Nephron (organoid): ENCODE measurements around the gene PCK2.

Experiments used
- H3K27ac Mint-ChIP-seq, 3 experiments: 2 replicates each; pipeline ENCODE4 v1.8.0; 2020; ENCODE audit warnings: mixed read lengths in 3 of 3, mild to moderate bottlenecking in 2 of 3, moderate library complexity in 1 of 3
- H3K27me3 Mint-ChIP-seq: 2 replicates; pipeline ENCODE4 v1.8.0; 2021; ENCODE audit warnings: low read depth, mild to moderate bottlenecking, moderate library complexity, mixed read lengths
- H3K36me3 Mint-ChIP-seq: 2 replicates; pipeline ENCODE4 v1.8.0; 2020; ENCODE audit warnings: low read depth, mixed read lengths
- H3K4me1 Mint-ChIP-seq: 2 replicates; pipeline ENCODE4 v1.8.0; 2020; ENCODE audit warnings: mixed read lengths
- H3K4me3 Mint-ChIP-seq, 3 experiments: 2 replicates each; pipeline ENCODE4 v1.8.0; 2020; ENCODE audit warnings: mild to moderate bottlenecking in 3 of 3, mixed read lengths in 3 of 3, moderate library complexity in 2 of 3
- H3K9me3 Mint-ChIP-seq: 2 replicates; pipeline ENCODE4 v1.8.0; 2020; ENCODE audit warnings: mixed read lengths
- TF ChIP-seq, protein P1 (sequence below), 3 experiments: fragments of 200-600 bp; sonication (generic); IDR thresholded peaks; one replicate each; pipeline ENCODE4 v1.5.0; 2021; ENCODE audit warnings: antibody characterized with exemption in 3 of 3; ENCODE audit not compliant: unreplicated experiment in 3 of 3

The PCK2 gene

DNA sequence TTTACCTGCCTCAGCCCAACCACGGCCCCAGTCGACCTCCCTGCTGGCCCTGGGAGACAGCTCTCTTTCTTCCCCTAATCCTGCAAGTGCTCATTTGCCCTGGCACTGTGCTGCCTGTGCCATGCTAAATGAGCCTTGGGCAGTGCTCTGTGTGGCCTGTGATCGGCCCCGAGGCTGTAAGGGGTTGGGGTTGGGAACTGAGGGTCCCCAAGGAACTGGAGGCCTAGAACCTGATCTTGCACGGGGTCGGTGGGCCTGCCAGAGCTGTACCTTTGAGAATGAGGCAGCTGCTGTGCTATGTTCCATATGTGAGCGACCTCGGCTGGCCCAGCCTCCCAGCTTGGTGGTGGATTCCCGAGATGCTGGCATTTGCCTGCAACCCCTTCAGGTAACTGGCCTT is 56.0 kb downstream of the PCK2 start:
- TF ChIP-seq, protein P1, sequence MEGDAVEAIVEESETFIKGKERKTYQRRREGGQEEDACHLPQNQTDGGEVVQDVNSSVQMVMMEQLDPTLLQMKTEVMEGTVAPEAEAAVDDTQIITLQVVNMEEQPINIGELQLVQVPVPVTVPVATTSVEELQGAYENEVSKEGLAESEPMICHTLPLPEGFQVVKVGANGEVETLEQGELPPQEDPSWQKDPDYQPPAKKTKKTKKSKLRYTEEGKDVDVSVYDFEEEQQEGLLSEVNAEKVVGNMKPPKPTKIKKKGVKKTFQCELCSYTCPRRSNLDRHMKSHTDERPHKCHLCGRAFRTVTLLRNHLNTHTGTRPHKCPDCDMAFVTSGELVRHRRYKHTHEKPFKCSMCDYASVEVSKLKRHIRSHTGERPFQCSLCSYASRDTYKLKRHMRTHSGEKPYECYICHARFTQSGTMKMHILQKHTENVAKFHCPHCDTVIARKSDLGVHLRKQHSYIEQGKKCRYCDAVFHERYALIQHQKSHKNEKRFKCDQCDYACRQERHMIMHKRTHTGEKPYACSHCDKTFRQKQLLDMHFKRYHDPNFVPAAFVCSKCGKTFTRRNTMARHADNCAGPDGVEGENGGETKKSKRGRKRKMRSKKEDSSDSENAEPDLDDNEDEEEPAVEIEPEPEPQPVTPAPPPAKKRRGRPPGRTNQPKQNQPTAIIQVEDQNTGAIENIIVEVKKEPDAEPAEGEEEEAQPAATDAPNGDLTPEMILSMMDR (IDR thresholded peaks at IDR 0.05; ENCODE audit: unreplicated experiment in 3 of 3), result no peak
- Mint-ChIP-seq H3K4me3 (peak overlapping the region; percentile 50 to 98 (median 81)), H3K27me3 (no peaks in the 10 kb centered on the region), H3K4me1 (peaks cover 18% of the 10 kb centered on the region), H3K27ac (no peak overlapping the region), H3K9me3 (no peaks in the 10 kb centered on the region), H3K36me3 (peaks cover 32% of the 10 kb centered on the region)

DNA sequence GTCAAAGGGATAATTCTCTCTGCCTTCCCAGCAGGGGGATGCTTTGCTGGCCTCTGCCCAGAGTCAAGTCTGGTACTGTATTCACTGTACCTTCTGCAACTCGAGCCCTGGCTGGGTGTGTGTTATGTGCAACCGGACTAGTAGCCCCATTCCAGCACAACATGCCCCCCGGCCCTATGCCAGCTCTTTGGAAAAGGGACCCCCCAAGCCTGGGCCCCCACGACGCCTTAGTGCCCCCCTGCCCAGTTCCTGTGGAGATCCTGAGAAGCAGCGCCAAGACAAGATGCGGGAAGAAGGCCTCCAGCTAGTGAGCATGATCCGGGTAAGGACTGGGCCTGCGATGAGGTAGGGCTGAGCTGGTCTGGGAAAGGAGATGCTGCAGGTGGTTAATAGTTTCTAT is 56.5 kb downstream of the PCK2 start:
- TF ChIP-seq, protein P1 (IDR thresholded peaks at IDR 0.05; ENCODE audit: unreplicated experiment in 3 of 3), result no peak
- Mint-ChIP-seq H3K27me3 (no peaks in the 10 kb centered on the region), H3K4me3 (peak overlapping the region; percentile 27 to 98 (median 81)), H3K36me3 (peaks cover 35% of the 10 kb centered on the region), H3K27ac (no peak overlapping the region), H3K4me1 (peaks cover 15% of the 10 kb centered on the region), H3K9me3 (no peaks in the 10 kb centered on the region)

DNA sequence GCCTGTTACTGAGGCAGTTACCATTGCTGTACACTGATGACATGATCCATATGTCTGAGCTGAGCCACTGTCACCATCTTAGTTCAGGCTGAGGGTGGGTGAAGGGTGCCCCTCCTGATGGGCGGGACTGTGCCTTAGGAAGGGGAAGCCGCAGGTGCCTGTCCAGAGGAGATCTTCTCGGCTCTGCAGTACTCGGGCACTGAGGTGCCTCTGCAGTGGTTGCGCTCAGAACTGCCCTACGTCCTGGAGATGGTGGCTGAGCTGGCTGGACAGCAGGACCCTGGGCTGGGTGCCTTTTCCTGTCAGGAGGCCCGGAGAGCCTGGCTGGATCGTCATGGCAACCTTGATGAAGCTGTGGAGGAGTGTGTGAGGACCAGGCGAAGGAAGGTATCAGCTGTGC is 56.9 kb downstream of the PCK2 start:
- H3K4me1 Mint-ChIP-seq, result peaks cover 10% of the 10 kb centered on the region
- H3K27ac Mint-ChIP-seq, result no peak overlapping the region
- peak overlapping the region in 1 of 3 experiments; percentile 81 for H3K4me3 Mint-ChIP-seq
- TF ChIP-seq, protein P1 (IDR thresholded peaks at IDR 0.05; ENCODE audit: unreplicated experiment in 3 of 3), result no peak
- peaks cover 39% of the 10 kb centered on the region for H3K36me3 Mint-ChIP-seq
- no peaks in the 10 kb centered on the region for H3K27me3 Mint-ChIP-seq
- H3K9me3 Mint-ChIP-seq, result no peaks in the 10 kb centered on the region

DNA sequence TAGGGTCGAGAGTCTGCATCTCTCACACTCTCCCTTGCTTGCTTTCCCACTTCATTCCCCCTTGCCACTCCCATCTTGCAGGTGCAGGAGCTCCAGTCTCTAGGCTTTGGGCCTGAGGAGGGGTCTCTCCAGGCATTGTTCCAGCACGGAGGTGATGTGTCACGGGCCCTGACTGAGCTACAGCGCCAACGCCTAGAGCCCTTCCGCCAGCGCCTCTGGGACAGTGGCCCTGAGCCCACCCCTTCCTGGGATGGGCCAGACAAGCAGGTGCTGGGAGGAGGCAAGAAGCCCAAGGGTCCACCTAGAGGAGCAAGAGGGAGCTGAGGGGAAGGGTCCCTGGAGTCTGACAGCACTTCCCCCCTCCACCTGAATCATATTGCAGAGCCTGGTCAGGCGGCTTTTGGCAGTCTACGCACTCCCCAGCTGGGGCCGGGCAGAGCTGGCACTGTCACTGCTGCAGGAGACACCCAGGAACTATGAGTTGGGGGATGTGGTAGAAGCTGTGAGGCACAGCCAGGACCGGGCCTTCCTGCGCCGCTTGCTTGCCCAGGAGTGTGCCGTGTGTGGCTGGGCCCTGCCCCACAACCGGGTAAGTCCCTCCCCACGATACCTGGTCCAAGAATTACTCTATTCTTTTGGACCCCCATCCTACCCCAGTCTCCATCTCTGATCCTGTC is 57.4 kb downstream of the PCK2 start:
- Mint-ChIP-seq H3K9me3 (no peaks in the 10 kb centered on the region), H3K36me3 (peaks cover 40% of the 10 kb centered on the region), H3K4me3 (peak overlapping the region; percentile 21 to 62 (median 52)), H3K27ac (no peak overlapping the region), H3K27me3 (no peaks in the 10 kb centered on the region), H3K4me1 (peaks cover 6% of the 10 kb centered on the region)
- TF ChIP-seq, protein P1 (IDR thresholded peaks at IDR 0.05; ENCODE audit: unreplicated experiment in 3 of 3), result no peak
